H1 (cell line): Measurements from ENCODE around the gene DPYD.

Source experiments
- CTCF ChIP-seq, 3 experiments: IDR thresholded peaks; 1 replicate in 2 of 3; 2 replicates in 1 of 3; pipeline versions ENCODE4 v1.5.1 to v1.6.1; 2011; ENCODE audit warnings: low read length in 3 of 3, mild to moderate bottlenecking in 3 of 3, inconsistent platforms in 2 of 3, low read depth in 1 of 3, moderate library complexity in 1 of 3; ENCODE audit not compliant: insufficient read depth in 1 of 3; ENCODE audit errors: control extremely low read depth in 1 of 3
- POLR2AphosphoS5 ChIP-seq: IDR thresholded peaks from 2 replicates; pipeline ENCODE4 v1.6.1; 2011; ENCODE audit warnings: low read depth, low read length

- TF ChIP-seq POLR2AphosphoS5 (no peak), CTCF (IDR thresholded peaks at IDR 0.05; ENCODE audit: control extremely low read depth in 1 of 3, insufficient read depth in 1 of 3, low read depth in 1 of 3, low read length in 3 of 3) (no peak)
These were observed 207.9 kb downstream of the DPYD start for GRCh38 chr1:97712980-97713379.
